ENCODE measurements around the gene IL6R.

DNA sequence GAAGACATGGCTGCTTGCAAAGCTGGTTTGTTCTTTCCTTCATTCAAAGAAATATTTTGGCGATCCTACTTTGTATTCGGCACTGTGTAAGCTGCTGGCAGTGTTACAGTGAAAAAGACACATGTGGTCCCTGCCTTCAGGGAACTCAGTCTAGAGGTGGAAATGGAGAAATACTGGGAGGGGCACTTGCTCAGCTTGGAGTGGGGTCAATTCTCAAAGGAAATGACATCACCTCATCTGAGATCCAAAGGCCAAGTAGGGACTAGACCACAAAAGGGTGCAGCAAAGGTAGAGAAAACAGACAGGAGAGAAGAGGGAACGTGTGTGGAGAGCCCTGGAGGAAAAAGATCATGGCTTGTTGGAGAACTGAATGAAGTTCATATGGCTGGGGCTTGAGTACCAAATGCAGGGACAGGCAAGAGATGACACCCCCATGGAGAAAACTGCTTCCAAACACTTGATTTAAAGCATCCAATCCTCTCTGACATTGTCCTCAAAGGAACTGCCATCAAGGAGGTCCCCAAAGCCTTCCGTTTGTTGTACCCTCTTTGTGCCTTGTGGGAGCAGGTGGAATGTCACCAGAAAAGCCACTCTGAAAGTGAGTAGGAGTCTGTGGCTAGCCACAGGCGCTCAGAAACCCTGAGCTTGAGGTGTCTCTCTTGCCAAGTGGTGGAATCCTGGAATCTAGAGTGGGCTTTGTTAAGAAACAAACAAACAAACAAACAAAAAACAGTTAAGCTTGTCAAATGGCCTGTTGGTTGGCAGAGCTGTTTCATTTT, 48.6 kb downstream of the IL6R start:
- TF ChIP-seq CTCF (IDR thresholded peaks at IDR 0.05) (no peak), POLR2A (IDR thresholded peaks at IDR 0.05) (no peak), POLR2AphosphoS5 (IDR thresholded peaks at IDR 0.05) (no peak)
